SK-MEL-5 (cell line): ENCODE measurements around the gene CUL1. TPM values are rescaled to one million over a fixed set of nuclear protein-coding genes. Genes with fewer than 3 reads are reported as not detected.

ENCODE experiments used
- DNase-seq: peaks from one replicate; pipeline ENCODE4 v3.0.0-alpha.2; 2016; ENCODE audit warnings: low read depth, low spot score
- in situ Hi-C: cut with HindIII; loops from 2 replicates; pipeline ENCODE4 v1.10.0; 2016; ENCODE audit warnings: low sequenced_read_pairs, high pct_unique_total_duplicates, low pct_unique_long_range_greater_than_20kb
- total RNA-seq: library from RNA; depleted of rRNA; stranded (reverse); fragments of >200 nt; shearing (Covaris generic); gene quantifications from 2 replicates; pipeline ENCODE4 v1.2.3, GENCODE V29; 2014

Gene CUL1
- total RNA-seq, 1 experiment from 2014 or later: 68.6 TPM

- DNase-seq: no peak
- in situ Hi-C loops: no loop called here
Observed at GRCh38 chr7:148729984-148730733, 31.5 kb downstream of the CUL1 start.

GRCh38 chr7:148732862-148733261, 34.2 kb downstream of the CUL1 start:
- no peak for DNase-seq
- in situ Hi-C loops: no loop called here

DNA sequence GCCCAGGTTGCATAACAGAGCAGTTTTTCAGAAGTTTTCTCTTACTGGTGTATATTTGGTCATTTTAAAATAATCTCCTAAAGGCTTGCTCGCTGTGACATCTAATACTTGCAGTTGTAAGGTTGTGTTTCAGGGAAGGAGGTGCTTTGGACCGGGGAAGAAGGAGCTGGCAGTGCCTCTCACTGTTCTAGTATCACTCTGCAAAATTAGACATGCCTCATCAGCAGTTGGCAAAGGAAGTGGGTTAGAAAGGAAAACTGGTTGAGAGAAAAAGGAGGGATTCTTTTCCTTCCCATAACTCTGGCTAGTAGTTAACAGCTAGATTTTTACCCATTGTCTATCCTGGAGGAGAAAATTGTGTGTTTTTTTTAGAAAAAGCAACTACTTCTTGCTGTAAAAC, 34.8 kb downstream of the CUL1 start:
- in situ Hi-C loops: no loop called here
- no peak for DNase-seq

GRCh38 chr7:148735141-148735540, 36.4 kb downstream of the CUL1 start:
- DNase-seq: no peak
- in situ Hi-C loops: no loop called here

DNA sequence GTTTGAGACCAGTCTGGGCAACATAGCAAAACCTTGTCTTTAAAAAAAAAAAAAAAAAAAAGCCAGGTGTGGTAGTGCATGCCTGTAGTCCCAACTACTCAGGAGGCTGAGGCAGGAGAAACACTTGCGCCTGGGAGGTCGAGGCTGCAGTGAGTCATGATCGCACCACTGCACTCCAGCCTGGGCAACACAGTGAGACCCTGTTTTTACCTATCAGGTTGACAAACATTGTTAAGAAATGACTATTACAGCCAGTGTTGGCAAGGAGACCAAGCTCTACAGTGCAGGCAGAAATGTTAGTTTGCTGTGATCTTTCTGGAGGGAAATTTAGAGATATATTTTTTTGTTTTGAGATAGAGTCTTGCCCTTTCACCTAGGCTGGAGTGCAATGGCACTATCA, 37.3 kb downstream of the CUL1 start:
- DNase-seq: no peak
- in situ Hi-C loops: no loop called here

GRCh38 chr7:148738737-148739535, 40.2 kb downstream of the CUL1 start:
- in situ Hi-C loops: no loop called here
- DNase-seq: no peak

- no peak for DNase-seq
- in situ Hi-C loops: no loop called here
Observed at GRCh38 chr7:148746135-148746534, 47.4 kb downstream of the CUL1 start.

DNA sequence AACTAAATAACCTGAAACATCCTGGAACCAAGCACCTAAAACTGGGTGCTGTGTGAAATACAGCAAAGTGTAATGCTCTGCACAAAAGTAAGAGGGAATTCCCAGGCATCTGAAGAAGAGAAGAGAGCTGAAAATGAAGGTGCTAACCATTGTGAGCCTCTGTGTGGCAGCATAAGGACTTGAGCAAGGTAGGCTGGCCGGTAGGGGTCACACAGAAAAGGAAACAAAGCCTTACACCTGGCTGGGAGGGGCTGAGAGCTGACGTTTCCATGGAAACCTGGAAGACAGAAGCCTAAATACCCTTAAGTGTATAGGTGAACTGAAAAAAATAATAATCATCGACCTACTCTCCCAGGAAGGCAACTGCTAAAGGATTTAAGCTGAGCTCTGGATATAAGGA, 48.6 kb downstream of the CUL1 start:
- in situ Hi-C loops: no loop called here

DNA sequence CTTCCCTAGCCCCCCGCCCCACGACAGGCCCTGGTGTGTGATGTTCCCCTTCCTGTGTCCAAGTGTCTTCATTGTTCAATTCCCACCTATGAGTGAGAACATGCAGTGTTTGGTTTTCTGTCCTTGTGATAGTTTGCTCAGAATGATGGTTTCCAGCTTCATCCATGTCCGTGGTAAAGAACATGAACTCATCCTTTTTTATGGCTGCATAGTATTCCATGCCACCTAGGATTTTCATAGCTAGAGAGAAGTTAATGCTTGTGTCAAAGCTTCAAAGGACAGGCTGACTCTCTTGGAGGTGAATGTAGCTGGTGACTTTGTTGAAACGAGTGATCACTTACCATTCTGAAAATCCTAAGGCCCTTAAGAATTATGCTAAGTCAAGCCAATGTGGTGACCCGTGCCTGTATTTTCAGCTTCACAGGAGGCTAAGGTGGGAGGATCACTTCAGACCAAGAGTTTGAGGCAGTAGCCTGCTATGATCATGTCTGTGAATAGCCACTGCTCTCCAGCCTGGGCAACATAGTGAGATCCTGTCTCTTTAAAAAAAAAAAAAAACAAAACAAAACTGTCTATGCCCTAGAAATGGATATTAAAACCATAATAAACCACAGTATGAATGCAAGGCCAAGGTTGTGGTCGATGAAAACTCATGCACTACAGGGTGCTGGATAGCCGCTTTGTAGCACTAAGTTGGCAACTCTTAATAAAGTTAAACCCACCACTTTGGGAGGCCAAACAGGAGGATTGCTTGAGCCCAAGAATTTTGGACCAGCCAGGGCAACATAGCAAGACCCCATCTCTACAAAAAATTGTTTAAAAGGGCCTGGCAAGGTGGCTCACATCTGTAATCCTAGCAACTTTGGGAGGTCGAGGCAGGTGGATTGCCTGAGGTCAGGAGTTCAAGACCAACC, 52.0 kb downstream of the CUL1 start:
- DNase-seq: no peak
- in situ Hi-C loops: no loop called here

More for the DNA sequence above, 48.6 kb downstream of the CUL1 start:
- DNase-seq: no peak

DNA sequence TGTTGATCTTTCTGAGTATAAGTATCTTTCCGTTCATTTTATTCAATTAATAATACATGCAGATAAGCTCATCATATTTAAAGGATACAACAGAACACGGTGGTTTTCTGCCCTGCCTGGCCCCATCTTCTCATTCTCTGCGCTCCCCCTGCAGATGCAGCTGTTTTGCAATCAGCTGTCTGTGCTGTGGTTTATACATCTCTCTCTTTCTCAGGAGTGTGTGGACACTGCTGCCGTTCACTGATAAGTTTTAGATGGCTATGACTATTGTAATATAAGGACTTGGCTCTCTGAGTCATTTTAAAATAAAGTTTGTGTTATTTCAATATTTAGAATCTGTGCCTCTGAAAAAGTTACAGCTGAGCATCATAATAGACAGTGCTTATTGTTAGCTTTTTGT, 54.5 kb downstream of the CUL1 start:
- in situ Hi-C loops: no loop called here
- no peak for DNase-seq

GRCh38 chr7:148754912-148755311, 56.2 kb downstream of the CUL1 start:
- in situ Hi-C loops: no loop called here
- no peak for DNase-seq

- no peak for DNase-seq
- in situ Hi-C loops: no loop called here
Observed at GRCh38 chr7:148761499-148762278, 63.0 kb downstream of the CUL1 start.

GRCh38 chr7:148763622-148764021, 64.9 kb downstream of the CUL1 start:
- in situ Hi-C loops: no loop called here
- no peak for DNase-seq

GRCh38 chr7:148770004-148770403, 71.3 kb downstream of the CUL1 start:
- in situ Hi-C loops: no loop called here
- no peak for DNase-seq

GRCh38 chr7:148772297-148773089, 73.8 kb downstream of the CUL1 start:
- DNase-seq: no peak
- in situ Hi-C loops: no loop called here

GRCh38 chr7:148773334-148773733, 74.6 kb downstream of the CUL1 start:
- in situ Hi-C loops: no loop called here
- no peak for DNase-seq

- no peak for DNase-seq
- in situ Hi-C loops: no loop called here
Observed at GRCh38 chr7:148774471-148774870, 75.8 kb downstream of the CUL1 start.
